DOHH2 (cell line): ENCODE data around the gene OSBPL1A.

ENCODE experiments used
- H3F3A ChIP-seq: fragments of 200-600 bp; sonication (generic), shearing (Covaris generic); 2 replicates; pipeline ENCODE4 v1.6.0; 2016; ENCODE audit warnings: antibody characterized with exemption, mild to moderate bottlenecking; ENCODE audit not compliant: control insufficient read depth, insufficient read depth
- H3K27ac ChIP-seq: fragments of 200-600 bp; sonication (generic); 2 replicates; pipeline ENCODE4 v1.5.1; 2014; ENCODE audit warnings: low read depth, mild to moderate bottlenecking, low read length, moderate library complexity
- H3K27me3 ChIP-seq: fragments of 200-600 bp; sonication (generic); 2 replicates; pipeline ENCODE4 v1.6.1; 2014; ENCODE audit warnings: mild to moderate bottlenecking, low read length, mixed read lengths; ENCODE audit not compliant: control insufficient read depth
- H3K36me3 ChIP-seq: fragments of 200-600 bp; sonication (generic); 2 replicates; pipeline ENCODE4 v1.6.1; 2014; ENCODE audit warnings: mild to moderate bottlenecking, low read length, moderate library complexity, mixed read lengths; ENCODE audit not compliant: control insufficient read depth
- H3K4me1 ChIP-seq: fragments of 200-600 bp; sonication (generic); 2 replicates; pipeline ENCODE4 v1.6.1; 2014; ENCODE audit warnings: mild to moderate bottlenecking, low read length, mixed read lengths; ENCODE audit not compliant: control insufficient read depth
- H3K4me2 ChIP-seq: fragments of 200-600 bp; sonication (generic); 2 replicates; pipeline ENCODE4 v1.6.0; 2014; ENCODE audit warnings: mild to moderate bottlenecking, low read length, moderate library complexity
- H3K4me3 ChIP-seq: fragments of 200-600 bp; sonication (generic); 2 replicates; pipeline ENCODE4 v1.5.1; 2014; ENCODE audit warnings: mild to moderate bottlenecking, low read length, mixed read lengths
- H3K79me2 ChIP-seq: fragments of 200-600 bp; sonication (generic); 2 replicates; pipeline ENCODE4 v1.6.1; 2014; ENCODE audit warnings: mild to moderate bottlenecking, low read length, mixed read lengths; ENCODE audit not compliant: control insufficient read depth
- H3K9me2 ChIP-seq: fragments of 200-600 bp; sonication (generic); replicated peaks from 2 replicates; pipeline ENCODE4 v1.6.1; 2014; ENCODE audit warnings: mild to moderate bottlenecking, low read length, mixed read lengths; ENCODE audit not compliant: control insufficient read depth
- H3K9me3 ChIP-seq: fragments of 200-600 bp; sonication (generic); 2 replicates; pipeline ENCODE4 v1.6.1; 2014; ENCODE audit warnings: antibody characterized with exemption, low read length, mixed read lengths; ENCODE audit not compliant: control insufficient read depth, insufficient read depth
- H4K20me1 ChIP-seq: fragments of 200-600 bp; sonication (generic); 2 replicates; pipeline ENCODE4 v1.6.0; 2014; ENCODE audit warnings: low read depth, mild to moderate bottlenecking, antibody characterized with exemption, low read length, moderate library complexity; ENCODE audit not compliant: control insufficient read depth, insufficient read depth
- CTCF ChIP-seq: fragments of 200-600 bp; sonication (generic); IDR thresholded peaks from one replicate; pipeline ENCODE4 v1.5.1; 2014; ENCODE audit warnings: antibody characterized with exemption, mild to moderate bottlenecking, low read depth, low read length; ENCODE audit not compliant: poor library complexity, severe bottlenecking
- EZH2phosphoT487 ChIP-seq: fragments of 200-600 bp; sonication (generic); IDR thresholded peaks from 2 replicates; pipeline ENCODE4 v1.6.1; 2017; ENCODE audit warnings: borderline replicate concordance, mild to moderate bottlenecking, antibody characterized with exemption, low read length, moderate library complexity, mixed read lengths

Gene OSBPL1A

GRCh38 chr18:24306201-24306600 is 91.4 kb downstream of the OSBPL1A start:
- no peaks in the 10 kb centered on the region for H3K9me3 ChIP-seq
- H3K36me3 ChIP-seq: no peaks in the 10 kb centered on the region
- TF ChIP-seq EZH2phosphoT487 (no peak), CTCF (no peak)

DNA sequence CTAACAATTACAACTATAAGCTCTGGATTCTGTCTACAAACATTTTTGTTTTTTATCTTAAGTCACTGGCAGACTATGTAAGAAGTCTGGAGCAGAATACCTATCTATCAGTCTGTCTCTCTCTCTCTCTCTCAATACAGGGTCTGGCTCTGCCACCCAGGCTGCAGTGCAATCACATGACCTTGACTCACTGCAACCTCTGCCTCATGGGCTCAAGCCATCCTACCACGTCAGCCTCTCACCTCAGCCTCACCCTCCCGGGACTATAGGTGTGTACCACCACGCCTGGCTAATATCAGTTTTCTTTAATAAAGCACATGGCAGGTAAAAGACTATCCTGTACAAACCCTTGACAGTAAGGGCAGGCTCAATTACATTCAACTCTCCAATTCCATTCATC is 96.9 kb downstream of the OSBPL1A start:
- Histone ChIP-seq H3K27ac (no peak overlapping the region), H3K9me3 (no peaks in the 10 kb centered on the region), H3K79me2 (no peaks in the 10 kb centered on the region), H4K20me1 (no peaks in the 10 kb centered on the region), H3K4me2 (no peak overlapping the region), H3K4me3 (no peak overlapping the region), H3K9me2 (no peaks in the 10 kb centered on the region), H3K36me3 (no peaks in the 10 kb centered on the region), H3K27me3 (no peaks in the 10 kb centered on the region), H3F3A (no peaks in the 10 kb centered on the region), H3K4me1 (no peaks in the 10 kb centered on the region)
- TF ChIP-seq CTCF (no peak), EZH2phosphoT487 (no peak)

More at GRCh38 chr18:24306201-24306600, 91.4 kb downstream of the OSBPL1A start:
- Histone ChIP-seq H3K4me2 (no peak overlapping the region), H3K27me3 (0 out of 2 replicates have a peak, but pooled peaks cover 3% of the 10 kb centered on the region), H3K4me3 (no peak overlapping the region), H3K27ac (no peak overlapping the region), H3K79me2 (no peaks in the 10 kb centered on the region), H3K4me1 (no peaks in the 10 kb centered on the region), H3K9me2 (no peaks in the 10 kb centered on the region), H3F3A (no peaks in the 10 kb centered on the region), H4K20me1 (no peaks in the 10 kb centered on the region)

GRCh38 chr18:24296276-24296675 is 101.3 kb downstream of the OSBPL1A start:
- Histone ChIP-seq H3K4me1 (no peaks in the 10 kb centered on the region), H3K4me2 (no peak overlapping the region), H3K79me2 (no peaks in the 10 kb centered on the region), H3K4me3 (no peak overlapping the region), H3K9me2 (no peaks in the 10 kb centered on the region), H3K27ac (no peak overlapping the region), H3F3A (no peaks in the 10 kb centered on the region), H3K36me3 (no peaks in the 10 kb centered on the region), H3K27me3 (no peaks in the 10 kb centered on the region), H4K20me1 (no peaks in the 10 kb centered on the region), H3K9me3 (no peaks in the 10 kb centered on the region)
- TF ChIP-seq CTCF (no peak), EZH2phosphoT487 (no peak)
